OCI-LY3 (cell line): ENCODE data around the gene HHAT.

Source experiments
- H2AFZ ChIP-seq: fragments of 200-600, 300-600 bp; shearing (Covaris generic); 2 replicates; pipeline ENCODE4 v1.6.0; 2014; ENCODE audit warnings: antibody characterized with exemption, low read depth, low read length
- H3K27ac ChIP-seq: fragments of 200-600, 300-600 bp; sonication (generic); 2 replicates; pipeline ENCODE4 v1.5.1; 2014; ENCODE audit warnings: mild to moderate bottlenecking, low read length, moderate library complexity, mixed read lengths
- H3K27me3 ChIP-seq: fragments of 200-600, 300-600 bp; sonication (generic); 2 replicates; pipeline ENCODE4 v1.6.1; 2014; ENCODE audit warnings: low read depth, low read length, mixed read lengths
- H3K36me3 ChIP-seq: fragments of 200-600, 300-600 bp; sonication (generic); replicated peaks from 2 replicates; pipeline ENCODE3; 2014; ENCODE audit warnings: low read depth, low read length, mixed read lengths
- H3K4me1 ChIP-seq: fragments of 300-600, 200-600 bp; sonication (generic); 2 replicates; pipeline ENCODE4 v1.6.1; 2014; ENCODE audit warnings: low read length, mixed read lengths
- H3K4me2 ChIP-seq: fragments of 200-600, 300-600 bp; sonication (generic); 2 replicates; pipeline ENCODE4 v1.6.1; 2014; ENCODE audit warnings: low read length, mixed read lengths
- H3K4me3 ChIP-seq: fragments of 300-600, 200-600 bp; sonication (generic); 2 replicates; pipeline ENCODE4 v1.5.1; 2014; ENCODE audit warnings: antibody characterized with exemption, mild to moderate bottlenecking, low read length, moderate library complexity
- H3K79me2 ChIP-seq: fragments of 300-600, 200-600 bp; shearing (Covaris generic); 2 replicates; pipeline ENCODE4 v1.6.1; 2014; ENCODE audit warnings: mild to moderate bottlenecking, low read length, mixed read lengths
- H3K9ac ChIP-seq: fragments of 300-600, 200-600 bp; shearing (Covaris generic); 2 replicates; pipeline ENCODE4 v1.6.0; 2014; ENCODE audit warnings: mild to moderate bottlenecking, low read length, moderate library complexity
- H3K9me3 ChIP-seq: fragments of 200-600, 300-600 bp; shearing (Covaris generic); 2 replicates; pipeline ENCODE4 v1.6.1; 2014; ENCODE audit warnings: low read length, mixed read lengths; ENCODE audit not compliant: insufficient read depth
- H4K20me1 ChIP-seq: fragments of 200-600, 300-600 bp; sonication (generic); 2 replicates; pipeline ENCODE4 v1.6.1; 2016; ENCODE audit warnings: low read length, mixed read lengths; ENCODE audit not compliant: insufficient read depth
- CTCF ChIP-seq: fragments of 200-600, 300-600 bp; sonication (generic); IDR thresholded peaks from 2 replicates; pipeline ENCODE4 v1.5.1; 2014; ENCODE audit warnings: antibody characterized with exemption, low read length, low read depth
- EZH2phosphoT487 ChIP-seq: fragments of 200-600 bp; shearing (Covaris generic); IDR thresholded peaks from 2 replicates; pipeline ENCODE4 v1.6.1; 2018; ENCODE audit warnings: antibody characterized with exemption, mixed run types, low read depth

The HHAT gene

GRCh38 chr1:210291081-210291764, 37.5 kb upstream of the HHAT start:
- H3K4me2 ChIP-seq = no peak overlapping the region

GRCh38 chr1:210291786-210292230, 36.9 kb upstream of the HHAT start:
- no peaks in the 10 kb centered on the region for H4K20me1 ChIP-seq
- H3K4me2 ChIP-seq = no peak overlapping the region
- no peaks in the 10 kb centered on the region for H3K79me2 ChIP-seq
- H3K9me3 ChIP-seq = no peaks in the 10 kb centered on the region
- H3K36me3 ChIP-seq = no peaks in the 10 kb centered on the region
- TF ChIP-seq CTCF = no peak
- no peak for TF ChIP-seq EZH2phosphoT487
- no peaks in the 10 kb centered on the region for H3K4me1 ChIP-seq
- no peak overlapping the region for H3K27ac ChIP-seq
- no peak overlapping the region for H2AFZ ChIP-seq
- H3K4me3 ChIP-seq = no peak overlapping the region
- H3K9ac ChIP-seq = no peak overlapping the region
- H3K27me3 ChIP-seq = peaks cover 37% of the 10 kb centered on the region

More at GRCh38 chr1:210291081-210291764, 37.5 kb upstream of the HHAT start:
- Histone ChIP-seq H2AFZ (no peak overlapping the region), H3K36me3 (no peaks in the 10 kb centered on the region), H3K9ac (no peak overlapping the region), H3K9me3 (no peaks in the 10 kb centered on the region), H3K79me2 (no peaks in the 10 kb centered on the region), H3K27ac (no peak overlapping the region), H3K27me3 (peaks cover 39% of the 10 kb centered on the region), H3K4me1 (no peaks in the 10 kb centered on the region), H3K4me3 (no peak overlapping the region), H4K20me1 (no peaks in the 10 kb centered on the region)
- TF ChIP-seq CTCF = no peak
- no peak for TF ChIP-seq EZH2phosphoT487

GRCh38 chr1:210292231-210292871, 36.4 kb upstream of the HHAT start:
- H3K9ac ChIP-seq = no peak overlapping the region
- H3K36me3 ChIP-seq = no peaks in the 10 kb centered on the region
- peaks cover 38% of the 10 kb centered on the region for H3K27me3 ChIP-seq
- no peaks in the 10 kb centered on the region for H4K20me1 ChIP-seq
- TF ChIP-seq EZH2phosphoT487 (no peak), CTCF (no peak)
- no peaks in the 10 kb centered on the region for H3K79me2 ChIP-seq
- no peak overlapping the region for H3K4me2 ChIP-seq
- H3K4me1 ChIP-seq = no peaks in the 10 kb centered on the region
- H2AFZ ChIP-seq = no peak overlapping the region
- H3K9me3 ChIP-seq = no peaks in the 10 kb centered on the region
- no peak overlapping the region for H3K27ac ChIP-seq
- H3K4me3 ChIP-seq = no peak overlapping the region

GRCh38 chr1:210293171-210293607, 35.5 kb upstream of the HHAT start:
- no peaks in the 10 kb centered on the region for H3K36me3 ChIP-seq
- H4K20me1 ChIP-seq = no peaks in the 10 kb centered on the region
- no peak overlapping the region for H3K4me3 ChIP-seq
- no peak overlapping the region for H3K27ac ChIP-seq
- no peaks in the 10 kb centered on the region for H3K9me3 ChIP-seq
- H3K9ac ChIP-seq = no peak overlapping the region
- H2AFZ ChIP-seq = no peak overlapping the region
- peaks cover 40% of the 10 kb centered on the region for H3K27me3 ChIP-seq
- H3K4me2 ChIP-seq = no peak overlapping the region
- no peaks in the 10 kb centered on the region for H3K4me1 ChIP-seq
- H3K79me2 ChIP-seq = no peaks in the 10 kb centered on the region
- TF ChIP-seq EZH2phosphoT487 = no peak
- TF ChIP-seq CTCF = no peak
